Smooth muscle cell (in vitro differentiated cells): ENCODE data around the gene FBXL20. TPM values are rescaled to one million over a fixed set of nuclear protein-coding genes. Genes with fewer than 3 reads are reported as not detected.

Source experiments
- DNase-seq: peaks from one replicate; lab custom pipeline; 2025; ENCODE audit not compliant: unreplicated experiment; lab: John Stamatoyannopoulos, UW
- H2AFZ ChIP-seq: fragments of 200-600 bp; sonication (generic); 2 replicates; pipeline ENCODE4 v1.6.0; 2016; ENCODE audit warnings: antibody characterized with exemption, low read depth, mild to moderate bottlenecking
- H3F3A ChIP-seq: fragments of 200-600 bp; sonication (generic); 2 replicates; pipeline ENCODE4 v1.6.0; 2017; ENCODE audit warnings: antibody characterized with exemption, low read depth
- H3K27ac ChIP-seq: fragments of 200-600 bp; sonication (generic); 2 replicates; pipeline ENCODE4 v1.5.1; 2016; ENCODE audit warnings: low read depth, mild to moderate bottlenecking
- H3K27me3 ChIP-seq: fragments of 200-600 bp; sonication (generic); 2 replicates; pipeline ENCODE4 v1.6.1; 2016; ENCODE audit warnings: low read depth, mild to moderate bottlenecking
- H3K36me3 ChIP-seq: fragments of 200-600 bp; sonication (generic); 2 replicates; pipeline ENCODE4 v1.5.1; 2016; ENCODE audit warnings: low read depth
- H3K4me1 ChIP-seq: fragments of 200-600 bp; sonication (generic); 2 replicates; pipeline ENCODE4 v1.5.1; 2016; ENCODE audit warnings: low read depth
- H3K4me2 ChIP-seq: fragments of 200-600 bp; sonication (generic); 2 replicates; pipeline ENCODE4 v1.6.0; 2016; ENCODE audit warnings: mild to moderate bottlenecking
- H3K4me3 ChIP-seq: fragments of 200-600 bp; sonication (generic); 2 replicates; pipeline ENCODE4 v1.5.1; 2016; ENCODE audit warnings: mild to moderate bottlenecking
- H3K79me2 ChIP-seq: fragments of 200-600 bp; sonication (generic); 2 replicates; pipeline ENCODE4 v1.6.0; 2016; ENCODE audit warnings: low read depth, mild to moderate bottlenecking
- H3K9ac ChIP-seq: fragments of 200-600 bp; sonication (generic); 2 replicates; pipeline ENCODE4 v1.6.0; 2016; ENCODE audit warnings: low read depth
- H3K9me3 ChIP-seq: fragments of 200-600 bp; sonication (generic); replicated peaks from 2 replicates; pipeline ENCODE4 v1.5.1; 2016; ENCODE audit warnings: low read depth
- H4K20me1 ChIP-seq: fragments of 200-600 bp; sonication (generic); 2 replicates; pipeline ENCODE4 v1.6.0; 2016; ENCODE audit warnings: low read depth
- CTCF ChIP-seq: fragments of 200-600 bp; sonication (generic); IDR thresholded peaks from 2 replicates; pipeline ENCODE4 v1.5.1; 2017; ENCODE audit warnings: borderline replicate concordance, mild to moderate bottlenecking, antibody characterized with exemption; ENCODE audit not compliant: insufficient read depth, poor library complexity, severe bottlenecking
- WGBS: methylation state at CpG from one replicate; pipeline ENCODE4 v1.1.7; 2016; ENCODE audit warnings: low lambda C conversion rate; 5-methylcytosine and 5-hydroxymethylcytosine counted together
- polyA plus RNA-seq: library from polyadenylated mRNA; unstranded; fragments of >200 nt; fragmentation: Nextera tagmentation; extraction: Ambion mirVana; gene quantifications from 2 replicates; pipeline ENCODE4 v1.2.1, GENCODE V29; 2016
- total RNA-seq: library from RNA; depleted of rRNA; stranded (reverse); fragments of >200 nt; gene quantifications from 2 replicates; pipeline ENCODE4 v1.2.3, GENCODE V29; 2014

Gene FBXL20
- total and polyA plus RNA-seq, 2 experiments from 2014 or later, result 8.0 to 19.9 TPM

GRCh38 chr17:39209317-39210092 lies 191.9 kb downstream of the FBXL20 start:
- Histone ChIP-seq H3K4me1 (peaks cover 5% of the 10 kb centered on the region), H2AFZ (no peak overlapping the region), H3K36me3 (peaks cover 3% of the 10 kb centered on the region), H3K4me3 (peak overlapping the region; percentile 43), H3F3A (peaks cover 8% of the 10 kb centered on the region), H3K27me3 (no peaks in the 10 kb centered on the region), H4K20me1 (peaks cover under 1% of the 10 kb centered on the region), H3K9me3 (no peaks in the 10 kb centered on the region), H3K4me2 (peak overlapping the region; percentile 83), H3K27ac (no peak overlapping the region), H3K79me2 (no peaks in the 10 kb centered on the region), H3K9ac (peak overlapping the region; percentile 52)
- TF ChIP-seq CTCF, result no peak
- peak; percentile 55 for DNase-seq
- 14% methylated on average over 23 of the region's 39 CpGs for WGBS

- Histone ChIP-seq H3K36me3 (peaks cover 9% of the 10 kb centered on the region), H3K79me2 (no peaks in the 10 kb centered on the region), H4K20me1 (peaks cover 7% of the 10 kb centered on the region), H3K4me2 (peak overlapping the region; percentile 83), H3K27me3 (no peaks in the 10 kb centered on the region), H3K9ac (peak overlapping the region; percentile 52), H2AFZ (no peak overlapping the region), H3K9me3 (no peaks in the 10 kb centered on the region), H3K4me1 (peaks cover 5% of the 10 kb centered on the region), H3F3A (peaks cover 14% of the 10 kb centered on the region), H3K4me3 (no peak overlapping the region), H3K27ac (no peak overlapping the region)
- DNase-seq, result no peak
- WGBS, result 66% methylated on average over 8 of the region's 8 CpGs
- no peak for TF ChIP-seq CTCF
Measured at GRCh38 chr17:39208893-39209292, 192.5 kb downstream of the FBXL20 start.

- peaks cover 14% of the 10 kb centered on the region for H4K20me1 ChIP-seq
- H2AFZ ChIP-seq, result no peak overlapping the region
- H3F3A ChIP-seq, result peaks cover 17% of the 10 kb centered on the region
- no peaks in the 10 kb centered on the region for H3K9me3 ChIP-seq
- H3K79me2 ChIP-seq, result no peaks in the 10 kb centered on the region
- H3K4me2 ChIP-seq, result no peak overlapping the region
- H3K27ac ChIP-seq, result no peak overlapping the region
- H3K36me3 ChIP-seq, result peaks cover 9% of the 10 kb centered on the region
- H3K9ac ChIP-seq, result no peak overlapping the region
- WGBS, result 83% methylated on average over 7 of the region's 7 CpGs
- DNase-seq, result no peak
- no peak for TF ChIP-seq CTCF
- H3K4me1 ChIP-seq, result peaks cover 5% of the 10 kb centered on the region
- no peaks in the 10 kb centered on the region for H3K27me3 ChIP-seq
- no peak overlapping the region for H3K4me3 ChIP-seq
Measured at GRCh38 chr17:39208136-39208535, 193.3 kb downstream of the FBXL20 start.

GRCh38 chr17:39205112-39205526 lies 196.3 kb downstream of the FBXL20 start:
- WGBS, result 94% methylated on average over 3 of the region's 3 CpGs
- Histone ChIP-seq H3K36me3 (peaks cover 9% of the 10 kb centered on the region), H3K4me2 (no peak overlapping the region), H3K9ac (no peak overlapping the region), H3F3A (peaks cover 32% of the 10 kb centered on the region), H3K9me3 (no peaks in the 10 kb centered on the region), H2AFZ (no peak overlapping the region), H3K79me2 (peaks cover 22% of the 10 kb centered on the region), H3K4me3 (no peak overlapping the region), H3K27ac (no peak overlapping the region), H3K4me1 (peaks cover 22% of the 10 kb centered on the region), H4K20me1 (peaks cover 36% of the 10 kb centered on the region), H3K27me3 (no peaks in the 10 kb centered on the region)
- no peak for DNase-seq
- TF ChIP-seq CTCF, result no peak
